Activated CD4-positive, alpha-beta T cell treated with anti-CD3 and anti-CD28 coated beads for 24 hours (primary cell): ENCODE data around the gene HUS1.
"Not testable (repeated sequence)": the region's sequence is repeated elsewhere in the genome, so short reads cannot be mapped to it uniquely, and the experiment has no call there.

Source experiments
- DNase-seq, 2 donors: peaks; one replicate each; pipeline ENCODE4 v3.0.0-alpha.2; 2020; ENCODE audit warnings: low read depth in 2 of 2

HUS1 gene

GRCh38 chr7:47923081-47923875, 56.1 kb downstream of the HUS1 start:
- not testable (repeated sequence) for DNase-seq

GRCh38 chr7:47916514-47916913, 62.9 kb downstream of the HUS1 start:
- not testable (repeated sequence) for DNase-seq

- DNase-seq, result no peak
Measured at GRCh38 chr7:47915616-47915976, 63.8 kb downstream of the HUS1 start.

GRCh38 chr7:47914717-47915615, 64.4 kb downstream of the HUS1 start:
- DNase-seq, result no peak
